Measurements from ENCODE around the gene SVIL. TPM values are rescaled to one million over a fixed set of nuclear protein-coding genes. Genes with fewer than 3 reads are reported as not detected.
A peak's percentile ranks its signal among the peaks of the same experiment; 100 is the strongest.
"Not testable (repeated sequence)": the region's sequence is repeated elsewhere in the genome, so short reads cannot be mapped to it uniquely, and the experiment has no call there.

Gene SVIL
- total and polyA plus RNA-seq, 8 donors = 8.6 to 53.8 (median 20.4) TPM

GRCh38 chr10:29491918-29492317 is 142.9 kb downstream of the SVIL start:
- Histone ChIP-seq H3K9me3 (no peaks in the 10 kb centered on the region), H3K27me3 (no peaks in the 10 kb centered on the region), H3K4me1 (no peaks in the 10 kb centered on the region), H3K4me3 (no peak overlapping the region), H3K27ac (no peak overlapping the region), H3K36me3 (peaks cover 0 to 38% (median 2%) of the 10 kb centered on the region in 3 donors)
- DNase-seq (no peak), FAIRE-seq (no peak), ATAC-seq (no peak)
- intact Hi-C loops (cut with DNase I) = loop anchor here in 1 of 3 donors (10.0 kb wide), 1 partner anchor 103 kb away; no protein-coding TSS in a partner anchor
- 88 to 94% methylated on average over 5 of the region's 5 CpGs for WGBS, 2 donors
- TF ChIP-seq, protein P1, sequence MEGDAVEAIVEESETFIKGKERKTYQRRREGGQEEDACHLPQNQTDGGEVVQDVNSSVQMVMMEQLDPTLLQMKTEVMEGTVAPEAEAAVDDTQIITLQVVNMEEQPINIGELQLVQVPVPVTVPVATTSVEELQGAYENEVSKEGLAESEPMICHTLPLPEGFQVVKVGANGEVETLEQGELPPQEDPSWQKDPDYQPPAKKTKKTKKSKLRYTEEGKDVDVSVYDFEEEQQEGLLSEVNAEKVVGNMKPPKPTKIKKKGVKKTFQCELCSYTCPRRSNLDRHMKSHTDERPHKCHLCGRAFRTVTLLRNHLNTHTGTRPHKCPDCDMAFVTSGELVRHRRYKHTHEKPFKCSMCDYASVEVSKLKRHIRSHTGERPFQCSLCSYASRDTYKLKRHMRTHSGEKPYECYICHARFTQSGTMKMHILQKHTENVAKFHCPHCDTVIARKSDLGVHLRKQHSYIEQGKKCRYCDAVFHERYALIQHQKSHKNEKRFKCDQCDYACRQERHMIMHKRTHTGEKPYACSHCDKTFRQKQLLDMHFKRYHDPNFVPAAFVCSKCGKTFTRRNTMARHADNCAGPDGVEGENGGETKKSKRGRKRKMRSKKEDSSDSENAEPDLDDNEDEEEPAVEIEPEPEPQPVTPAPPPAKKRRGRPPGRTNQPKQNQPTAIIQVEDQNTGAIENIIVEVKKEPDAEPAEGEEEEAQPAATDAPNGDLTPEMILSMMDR (IDR thresholded peaks at IDR 0.05) = no peak

- H3K9me3 ChIP-seq, FAIRE-seq, H3K4me1 ChIP-seq, H3K4me3 ChIP-seq, ATAC-seq, H3K27ac ChIP-seq, DNase-seq, H3K27me3 ChIP-seq: not testable (repeated sequence)
- intact Hi-C loops (cut with DNase I) = loop anchor here in 1 of 3 donors (10.0 kb wide), 1 partner anchor 104 kb away; no protein-coding TSS in a partner anchor
- 91 to 96% methylated on average over 16 of the region's 16 CpGs for WGBS, 2 donors
- peaks cover 2 to 43% (median 3%) of the 10 kb centered on the region in 3 donors for H3K36me3 ChIP-seq
Observed at GRCh38 chr10:29490781-29491280, 143.9 kb downstream of the SVIL start.

DNA sequence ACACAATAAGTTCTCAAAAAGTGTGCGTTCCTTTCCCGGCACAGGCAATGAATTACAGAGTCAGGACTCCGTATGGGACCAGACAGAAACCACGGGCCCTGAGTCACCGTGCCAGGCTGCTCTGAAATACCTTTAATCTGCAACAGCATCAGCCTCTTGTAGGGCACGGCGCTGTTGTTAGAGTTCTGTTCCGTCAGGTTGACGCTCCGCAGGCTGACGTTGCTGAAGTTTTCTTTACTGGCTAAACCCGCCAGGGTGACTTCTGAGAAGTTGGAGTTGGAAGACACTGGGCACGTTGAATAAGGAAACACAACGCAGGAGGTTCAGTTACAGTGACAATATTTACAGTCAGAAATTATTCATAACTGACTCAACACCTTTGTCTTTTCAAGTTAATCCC is 146.3 kb downstream of the SVIL start:
- H3K36me3 ChIP-seq = peaks cover 3 to 36% (median 8%) of the 10 kb centered on the region in 3 donors
- intact Hi-C loops (cut with DNase I); FAIRE-seq; H3K4me3 ChIP-seq; H3K27me3 ChIP-seq; DNase-seq; ATAC-seq; H3K9me3 ChIP-seq; H3K27ac ChIP-seq; H3K4me1 ChIP-seq: not testable (repeated sequence)
- WGBS, 2 donors = 91 to 93% methylated on average over 14 of the region's 14 CpGs

- peak in 2 of 4 donors; percentile 23 to 36 for ATAC-seq
- DNase-seq; H3K4me1 ChIP-seq; H3K27me3 ChIP-seq; H3K27ac ChIP-seq; H3K4me3 ChIP-seq; H3K9me3 ChIP-seq; FAIRE-seq; intact Hi-C loops (cut with DNase I): not testable (repeated sequence)
- peaks cover 3 to 30% (median 8%) of the 10 kb centered on the region in 3 donors for H3K36me3 ChIP-seq
- WGBS, 2 donors = 81 to 83% methylated on average over 7 of the region's 7 CpGs
Observed at GRCh38 chr10:29487884-29488266, 146.9 kb downstream of the SVIL start.

- FAIRE-seq; ATAC-seq; DNase-seq; H3K4me1 ChIP-seq; H3K27me3 ChIP-seq; H3K4me3 ChIP-seq; intact Hi-C loops (cut with DNase I); H3K9me3 ChIP-seq; H3K27ac ChIP-seq: not testable (repeated sequence)
- H3K36me3 ChIP-seq = peaks cover 3 to 24% (median 6%) of the 10 kb centered on the region in 3 donors
- WGBS, 2 donors = 82 to 90% methylated on average over 21 of the region's 21 CpGs
Observed at GRCh38 chr10:29487032-29487883, 147.5 kb downstream of the SVIL start.

DNA sequence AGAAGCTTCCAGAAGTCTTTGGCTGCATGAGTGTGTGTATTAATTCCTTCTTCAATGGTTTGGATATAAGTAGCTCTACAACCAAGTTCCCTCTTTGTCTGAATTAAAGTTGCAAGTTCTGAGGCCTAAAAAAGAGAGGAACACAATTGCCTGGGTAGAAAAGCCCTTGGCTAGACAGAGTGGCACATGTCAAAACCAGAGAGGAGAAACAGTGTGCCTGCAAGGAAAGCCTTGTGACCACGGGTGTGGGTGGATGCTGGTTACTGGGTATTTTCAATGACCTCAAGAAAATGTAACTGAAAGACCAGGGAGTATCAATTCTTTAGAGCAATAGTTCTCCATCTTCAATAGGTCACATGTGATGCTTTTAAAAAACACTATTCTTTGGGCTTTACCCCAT is 148.3 kb downstream of the SVIL start:
- H3K4me3 ChIP-seq = no peak overlapping the region
- no peaks in the 10 kb centered on the region for H3K27me3 ChIP-seq
- 79 to 87% methylated on average over 1 of the region's 1 CpG for WGBS, 2 donors
- H3K9me3 ChIP-seq = no peaks in the 10 kb centered on the region
- no peak overlapping the region for H3K27ac ChIP-seq
- H3K36me3 ChIP-seq = peaks cover 3 to 23% (median 6%) of the 10 kb centered on the region in 3 donors
- FAIRE-seq (no peak), ATAC-seq (no peak), DNase-seq (no peak)
- TF ChIP-seq, protein P1 (IDR thresholded peaks at IDR 0.05) = no peak
- intact Hi-C loops (cut with DNase I) = no loop called here
- H3K4me1 ChIP-seq = no peaks in the 10 kb centered on the region

GRCh38 chr10:29484677-29485076 is 150.1 kb downstream of the SVIL start:
- ATAC-seq; DNase-seq; H3K4me3 ChIP-seq; FAIRE-seq; H3K4me1 ChIP-seq; H3K27me3 ChIP-seq; intact Hi-C loops (cut with DNase I); H3K27ac ChIP-seq; H3K9me3 ChIP-seq: not testable (repeated sequence)
- 68 to 70% methylated on average over 8 of the region's 8 CpGs for WGBS, 2 donors
- peaks cover 3 to 23% (median 9%) of the 10 kb centered on the region in 3 donors for H3K36me3 ChIP-seq

All from pancreas (tissue), 10 donors.